IMR-90 (cell line): Measurements from ENCODE around the gene DCTD. TPM values are rescaled to one million over a fixed set of nuclear protein-coding genes. Genes with fewer than 3 reads are reported as not detected.

Source experiments
- ATAC-seq: fragments of 200-7000 bp; cut with Tn5 transposase; 2 replicates; pipeline ENCODE4 v1.9.1; 2020; ENCODE audit warnings: low read depth, mild to moderate bottlenecking, moderate library complexity
- BruUV-seq: library from RNA; stranded (reverse); fragments of 400-500 nt; replicated peaks from 2 replicates; lab custom pipeline; 2021; lab: Mats Ljungman, UMichigan
- CTCF ChIA-PET: fragments of 300-600 bp; formaldehyde crosslinking; extraction: SDS; loops from one replicate; lab custom pipeline; 2021; ENCODE audit warnings: antibody characterized with exemption; lab: Yijun Ruan, JAX
- POLR2A ChIA-PET: fragments of 300-600 bp; sonication (Branson Sonifier 250); formaldehyde crosslinking; loops from one replicate; lab custom pipeline; 2022; ENCODE audit warnings: antibody characterized with exemption; ENCODE audit not compliant: unreplicated experiment; lab: Charles Lee
- DNase-seq: peaks from one replicate; pipeline ENCODE4 v3.0.0; 2013
- H2AFZ ChIP-seq: replicated peaks from 2 replicates; pipeline ENCODE3; 2013; ENCODE audit warnings: low read length, mild to moderate bottlenecking; ENCODE audit not compliant: poor library complexity
- H2AK5ac ChIP-seq: 2 replicates; pipeline ENCODE4 v1.6.1; 2013; ENCODE audit warnings: low read depth, low read length, inconsistent platforms
- H2AK9ac ChIP-seq: replicated peaks from 2 replicates; pipeline ENCODE3; 2013; ENCODE audit warnings: mild to moderate bottlenecking, low read depth, low read length, moderate library complexity; ENCODE audit not compliant: poor library complexity
- H2BK120ac ChIP-seq: 2 replicates; pipeline ENCODE4 v1.6.1; 2013; ENCODE audit warnings: low read depth, low read length, inconsistent platforms
- H2BK15ac ChIP-seq: 3 replicates; pipeline ENCODE4 v1.6.1; 2013; ENCODE audit warnings: low read depth, low read length, inconsistent platforms
- H2BK20ac ChIP-seq: 2 replicates; pipeline ENCODE4 v1.6.1; 2013; ENCODE audit warnings: low read depth, mild to moderate bottlenecking, inconsistent platforms, low read length, moderate library complexity
- H2BK5ac ChIP-seq: 2 replicates; pipeline ENCODE4 v1.6.1; 2013; ENCODE audit warnings: mild to moderate bottlenecking, low read depth, low read length, inconsistent platforms; ENCODE audit not compliant: poor library complexity, severe bottlenecking
- H3K14ac ChIP-seq: replicated peaks from 2 replicates; pipeline ENCODE4 v1.6.1; 2013; ENCODE audit warnings: low read depth, low read length, inconsistent platforms
- H3K18ac ChIP-seq: 2 replicates; pipeline ENCODE4 v1.6.1; 2013; ENCODE audit warnings: low read depth, low read length, control low read depth
- H3K23ac ChIP-seq: 2 replicates; pipeline ENCODE4 v1.6.1; 2013; ENCODE audit warnings: low read depth, low read length, inconsistent platforms
- H3K27ac ChIP-seq: 2 replicates; pipeline ENCODE4 v1.5.1; 2013; ENCODE audit warnings: mild to moderate bottlenecking, control low read depth, low read length; ENCODE audit not compliant: insufficient read depth
- H3K27me3 ChIP-seq: 2 replicates; pipeline ENCODE4 v1.6.1; 2013; ENCODE audit warnings: low read length; ENCODE audit not compliant: control insufficient read depth, insufficient read depth
- H3K36me3 ChIP-seq: 2 replicates; pipeline ENCODE4 v1.6.1; 2013; ENCODE audit warnings: low read length, mixed read lengths; ENCODE audit not compliant: control insufficient read depth, insufficient read depth
- H3K4ac ChIP-seq: 2 replicates; pipeline ENCODE4 v1.6.1; 2013; ENCODE audit warnings: low read depth, low read length, inconsistent platforms
- H3K4me1 ChIP-seq: 2 replicates; pipeline ENCODE4 v1.6.1; 2013; ENCODE audit warnings: low read length, mixed read lengths; ENCODE audit not compliant: control insufficient read depth, insufficient read depth
- H3K4me2 ChIP-seq: 2 replicates; pipeline ENCODE4 v1.6.1; 2013; ENCODE audit warnings: low read depth, mild to moderate bottlenecking, control low read depth, low read length, moderate library complexity
- H3K4me3 ChIP-seq: 2 replicates; pipeline ENCODE4 v1.5.1; 2013; ENCODE audit warnings: low read depth, mild to moderate bottlenecking, control low read depth, low read length, moderate library complexity; ENCODE audit not compliant: insufficient read depth
- H3K56ac ChIP-seq: 2 replicates; pipeline ENCODE4 v1.6.1; 2013; ENCODE audit warnings: low read length, inconsistent platforms; ENCODE audit not compliant: insufficient read depth; ENCODE audit errors: extremely low read depth
- H3K79me1 ChIP-seq, 2 experiments: 2 replicates each; pipeline ENCODE4 v1.6.1; 2013; ENCODE audit warnings: low read length in 2 of 2, inconsistent platforms in 1 of 2, low read depth in 1 of 2
- H3K9ac ChIP-seq: 2 replicates; pipeline ENCODE4 v1.6.1; 2013; ENCODE audit warnings: low read depth, low read length, control low read depth
- H3K9me1 ChIP-seq: 2 replicates; pipeline ENCODE4 v1.6.1; 2013; ENCODE audit warnings: low read length, inconsistent platforms; ENCODE audit not compliant: insufficient read depth
- H3K9me3 ChIP-seq: 2 replicates; pipeline ENCODE4 v1.6.1; 2013; ENCODE audit warnings: low read length; ENCODE audit not compliant: control insufficient read depth, insufficient read depth
- H4K20me1 ChIP-seq: 2 replicates; pipeline ENCODE4 v1.6.1; 2013; ENCODE audit warnings: low read length, inconsistent platforms; ENCODE audit not compliant: insufficient read depth
- H4K5ac ChIP-seq: 2 replicates; pipeline ENCODE4 v1.6.1; 2013; ENCODE audit warnings: mild to moderate bottlenecking, low read depth, low read length, control low read depth
- H4K8ac ChIP-seq, 2 experiments: 2 replicates each; pipeline ENCODE4 v1.6.1; 2013; ENCODE audit warnings: low read depth in 2 of 2, low read length in 2 of 2, control low read depth in 1 of 2, inconsistent platforms in 1 of 2
- H4K91ac ChIP-seq: 2 replicates; pipeline ENCODE4 v1.6.1; 2013; ENCODE audit warnings: low read depth, low read length, inconsistent platforms; ENCODE audit not compliant: insufficient read depth
- CHD1 ChIP-seq: IDR thresholded peaks from 2 replicates; pipeline ENCODE4 v1.6.1; 2012; ENCODE audit warnings: low read depth, low read length, improper control_type of control experiment
- CTCF ChIP-seq: conservative IDR thresholded peaks from 2 replicates; pipeline ENCODE4 v1.5.1; 2012; ENCODE audit warnings: mild to moderate bottlenecking, low read depth, low read length, improper control_type of control experiment
- FOS ChIP-seq: fragments of 150-350 bp; IDR thresholded peaks from 2 replicates; pipeline ENCODE4 v1.6.1; 2016; ENCODE audit warnings: low read depth, low read length
- MAFK ChIP-seq: IDR thresholded peaks from 2 replicates; pipeline ENCODE4 v1.6.1; 2012; ENCODE audit warnings: low read depth, low read length, improper control_type of control experiment
- NFE2L2 ChIP-seq: fragments of 150-350 bp; IDR thresholded peaks from 2 replicates; pipeline ENCODE4 v1.6.1; 2016; ENCODE audit warnings: low read depth, mild to moderate bottlenecking, low read length
- POLR2A ChIP-seq: IDR thresholded peaks from 2 replicates; pipeline ENCODE4 v1.6.1; 2012; ENCODE audit warnings: mild to moderate bottlenecking, low read depth, low read length
- RAD21 ChIP-seq: IDR thresholded peaks from 2 replicates; pipeline ENCODE4 v1.6.1; 2012; ENCODE audit warnings: low read length, improper control_type of control experiment
- RCOR1 ChIP-seq: IDR thresholded peaks from 2 replicates; pipeline ENCODE4 v1.6.1; 2012; ENCODE audit warnings: mild to moderate bottlenecking, low read length, improper control_type of control experiment; ENCODE audit not compliant: insufficient replicate concordance
- SMC3 ChIP-seq: fragments of 150-350 bp; IDR thresholded peaks from 2 replicates; pipeline ENCODE4 v1.6.1; 2016; ENCODE audit warnings: low read depth, mild to moderate bottlenecking, antibody characterized with exemption, low read length, moderate library complexity
- WGBS, 2 experiments: methylation state at CpG; one replicate each; pipeline versions ENCODE4 v1.1.5 to v1.1.7; 2013; ENCODE audit warnings: missing lambda C conversion rate in 2 of 2; ENCODE audit not compliant: insufficient read length in 1 of 2; ENCODE audit errors: extremely low coverage in 2 of 2; 5-methylcytosine and 5-hydroxymethylcytosine counted together
- dilution Hi-C: fragments of 300-500 bp; cut with HindIII; formaldehyde crosslinking; loops from one replicate; pipeline ENCODE4 v1.14.3; 2018; ENCODE audit warnings: low sequenced_read_pairs; ENCODE audit not compliant: unreplicated experiment
- in situ Hi-C: fragments of 300-500 bp; cut with MboI; formaldehyde crosslinking; loops from 3 replicates; pipeline ENCODE4 v1.14.3; 2019; ENCODE audit warnings: low sequenced_read_pairs, inconsistent platforms, mixed read lengths
- intact Hi-C: fragments of 100-400 bp; cut with micrococcal nuclease; formaldehyde crosslinking; loops from 2 replicates; pipeline ENCODE4 v1.10.0; 2022
- polyA plus RNA-seq, 3 experiments: library from polyadenylated mRNA; depleted of rRNA; stranded (reverse); fragments of >200 nt; gene quantifications; 2 replicates each; pipeline ENCODE4 v1.2.3, GENCODE V29; 2012; ENCODE audit warnings: low replicate concordance in 1 of 3
- total RNA-seq: library from RNA; depleted of rRNA; stranded (reverse); fragments of >200 nt; gene quantifications from 2 replicates; pipeline ENCODE4 v1.2.3, GENCODE V29; 2012
- TF ChIP-seq, protein P1 (sequence below): fragments of 150-350 bp; IDR thresholded peaks from 2 replicates; pipeline ENCODE4 v1.6.1; 2016; ENCODE audit warnings: low read depth, mild to moderate bottlenecking, low read length, moderate library complexity, borderline replicate concordance

DCTD gene
- total and polyA plus RNA-seq, 2 of the 4 experiments (the other 2 are of a cell fraction) = 90.3 to 127 TPM

GRCh38 chr4:182880387-182881356, 36.5 kb downstream of the DCTD start:
- Histone ChIP-seq H2AK9ac (no peak overlapping the region), H3K18ac (no peak overlapping the region), H2BK15ac (no peak overlapping the region), H2BK20ac (no peak overlapping the region), H3K4ac (no peak overlapping the region), H4K20me1 (no peaks in the 10 kb centered on the region), H3K14ac (no peak overlapping the region), H2BK120ac (no peak overlapping the region), H3K4me2 (no peak overlapping the region), H3K9me1 (no peaks in the 10 kb centered on the region; the same call in 1 of the 2 replicates), H3K23ac (no peak overlapping the region), H4K8ac (no peak overlapping the region), H4K5ac (no peak overlapping the region), H3K9me3 (no peaks in the 10 kb centered on the region; the same call in 1 of the 2 replicates), H3K79me1 (peaks cover 0 to 8% of the 10 kb centered on the region in 2 experiments; a peak in 2 of 4 replicates), H2AFZ (no peak overlapping the region), H3K36me3 (peaks cover 8% of the 10 kb centered on the region), H3K9ac (no peak overlapping the region), H2BK5ac (no peak overlapping the region), H4K91ac (no peak overlapping the region), H3K27ac (no peak overlapping the region), H3K4me1 (no peaks in the 10 kb centered on the region; the same call in 1 of the 2 replicates), H2AK5ac (no peak overlapping the region), H3K27me3 (no peaks in the 10 kb centered on the region), H3K4me3 (no peak overlapping the region), H3K56ac (no peak overlapping the region)
- in situ Hi-C loops = no loop called here
- whole genome bisulfite sequencing, 2 experiments = 63% methylated on average over 15 of the region's 26 CpGs; no CpG with 5 or more reads in 1 of the 2 experiments
- ChIA-PET POLR2A (no interaction called here), CTCF (no interaction called here)
- BruUV-seq = no TSS peak
- TF ChIP-seq SMC3 (no peak), FOS (no peak), MAFK (no peak), CHD1 (no peak), RCOR1 (no peak), CTCF (no peak), POLR2A (no peak), RAD21 (no peak), NFE2L2 (no peak)
- TF ChIP-seq, protein P1, sequence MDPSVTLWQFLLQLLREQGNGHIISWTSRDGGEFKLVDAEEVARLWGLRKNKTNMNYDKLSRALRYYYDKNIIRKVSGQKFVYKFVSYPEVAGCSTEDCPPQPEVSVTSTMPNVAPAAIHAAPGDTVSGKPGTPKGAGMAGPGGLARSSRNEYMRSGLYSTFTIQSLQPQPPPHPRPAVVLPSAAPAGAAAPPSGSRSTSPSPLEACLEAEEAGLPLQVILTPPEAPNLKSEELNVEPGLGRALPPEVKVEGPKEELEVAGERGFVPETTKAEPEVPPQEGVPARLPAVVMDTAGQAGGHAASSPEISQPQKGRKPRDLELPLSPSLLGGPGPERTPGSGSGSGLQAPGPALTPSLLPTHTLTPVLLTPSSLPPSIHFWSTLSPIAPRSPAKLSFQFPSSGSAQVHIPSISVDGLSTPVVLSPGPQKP = no peak
- peak; percentile 69 for ATAC-seq
- dilution Hi-C loops = no loop called here
- peak; percentile 11 for DNase-seq
- intact Hi-C loops = no loop called here
